ENCODE measurements around the gene RBPMS2.
"Not testable (repeated sequence)": the region's sequence is repeated elsewhere in the genome, so short reads cannot be mapped to it uniquely, and the experiment has no call there.

The RBPMS2 gene

GRCh38 chr15:64775551-64776401, at the start of gene RBPMS2:
TSS of gene RBPMS2 (minus strand) at chr15:64775589. CDS start at chr15:64775319, 270 bp downstream.
- peak; percentile 42 for DNase-seq (ENCODE audit: low read depth, low spot score)

GRCh38 chr15:64824929-64825430, 49.6 kb upstream of the RBPMS2 start:
- DNase-seq (ENCODE audit: low read depth, low spot score): no peak

GRCh38 chr15:64816452-64816851, 41.1 kb upstream of the RBPMS2 start:
- DNase-seq (ENCODE audit: low read depth, low spot score): no peak

- DNase-seq (ENCODE audit: low read depth, low spot score): not testable (repeated sequence)
These were observed 39.6 kb upstream of the RBPMS2 start for GRCh38 chr15:64814965-64815364.

GRCh38 chr15:64814283-64814682, 38.9 kb upstream of the RBPMS2 start:
- not testable (repeated sequence) for DNase-seq (ENCODE audit: low read depth, low spot score)

- DNase-seq (ENCODE audit: low read depth, low spot score): peak; percentile 35
These were observed 37.7 kb upstream of the RBPMS2 start for GRCh38 chr15:64813075-64813474.

GRCh38 chr15:64810497-64811326, 35.3 kb upstream of the RBPMS2 start:
- DNase-seq (ENCODE audit: low read depth, low spot score): peak; percentile 84

GRCh38 chr15:64809649-64810496, 34.5 kb upstream of the RBPMS2 start:
- peak; percentile 94 for DNase-seq (ENCODE audit: low read depth, low spot score)

GRCh38 chr15:64808785-64809453, 33.5 kb upstream of the RBPMS2 start:
- peak; percentile 73 for DNase-seq (ENCODE audit: low read depth, low spot score)

GRCh38 chr15:64807751-64808222, 32.4 kb upstream of the RBPMS2 start:
- peak; percentile 51 for DNase-seq (ENCODE audit: low read depth, low spot score)

GRCh38 chr15:64807051-64807749, 31.8 kb upstream of the RBPMS2 start:
- DNase-seq (ENCODE audit: low read depth, low spot score): peak; percentile 36

- peak; percentile 48 for DNase-seq (ENCODE audit: low read depth, low spot score)
These were observed 31.1 kb upstream of the RBPMS2 start for GRCh38 chr15:64806509-64806908.

- DNase-seq (ENCODE audit: low read depth, low spot score): no peak
These were observed 29.2 kb upstream of the RBPMS2 start for GRCh38 chr15:64804619-64805018.

GRCh38 chr15:64803526-64803925, 28.1 kb upstream of the RBPMS2 start:
- DNase-seq (ENCODE audit: low read depth, low spot score): no peak

GRCh38 chr15:64800476-64800875, 25.1 kb upstream of the RBPMS2 start:
- DNase-seq (ENCODE audit: low read depth, low spot score): no peak

GRCh38 chr15:64798905-64799304, 23.5 kb upstream of the RBPMS2 start:
- DNase-seq (ENCODE audit: low read depth, low spot score): not testable (repeated sequence)

GRCh38 chr15:64795921-64796320, 20.5 kb upstream of the RBPMS2 start:
- not testable (repeated sequence) for DNase-seq (ENCODE audit: low read depth, low spot score)

GRCh38 chr15:64795299-64795698, 19.9 kb upstream of the RBPMS2 start:
- not testable (repeated sequence) for DNase-seq (ENCODE audit: low read depth, low spot score)

GRCh38 chr15:64792282-64792681, 16.9 kb upstream of the RBPMS2 start:
- no peak for DNase-seq (ENCODE audit: low read depth, low spot score)

- DNase-seq (ENCODE audit: low read depth, low spot score): no peak
These were observed 16.0 kb upstream of the RBPMS2 start for GRCh38 chr15:64791401-64791800.
